ENCODE data around the gene SLC27A2.
A peak's percentile ranks its signal among the peaks of the same experiment; 100 is the strongest.
"Not testable (repeated sequence)": the region's sequence is repeated elsewhere in the genome, so short reads cannot be mapped to it uniquely, and the experiment has no call there.

Gene SLC27A2

GRCh38 chr15:50181969-50182218, at the start of gene SLC27A2:
Gene SLC27A2 (plus strand): TSS chr15:50182196. CDS start chr15:50182428, 232 bp downstream.
- peak within 1 kb of the TSS; percentile 71 for H3K4me3 ChIP-seq (ENCODE audit: low read depth, low read length)
- TF ChIP-seq MYC (IDR thresholded peaks at IDR 0.05; ENCODE audit: low read depth, low read length) (peak; percentile 91), MAX (IDR thresholded peaks at IDR 0.05; ENCODE audit: low read depth, low read length) (peak; percentile 79), CTCF (IDR thresholded peaks at IDR 0.05; ENCODE audit: low read depth, low read length) (peak; percentile 33), POLR2A (IDR thresholded peaks at IDR 0.05; ENCODE audit: extremely low read depth, insufficient read length) (no peak)

DNA sequence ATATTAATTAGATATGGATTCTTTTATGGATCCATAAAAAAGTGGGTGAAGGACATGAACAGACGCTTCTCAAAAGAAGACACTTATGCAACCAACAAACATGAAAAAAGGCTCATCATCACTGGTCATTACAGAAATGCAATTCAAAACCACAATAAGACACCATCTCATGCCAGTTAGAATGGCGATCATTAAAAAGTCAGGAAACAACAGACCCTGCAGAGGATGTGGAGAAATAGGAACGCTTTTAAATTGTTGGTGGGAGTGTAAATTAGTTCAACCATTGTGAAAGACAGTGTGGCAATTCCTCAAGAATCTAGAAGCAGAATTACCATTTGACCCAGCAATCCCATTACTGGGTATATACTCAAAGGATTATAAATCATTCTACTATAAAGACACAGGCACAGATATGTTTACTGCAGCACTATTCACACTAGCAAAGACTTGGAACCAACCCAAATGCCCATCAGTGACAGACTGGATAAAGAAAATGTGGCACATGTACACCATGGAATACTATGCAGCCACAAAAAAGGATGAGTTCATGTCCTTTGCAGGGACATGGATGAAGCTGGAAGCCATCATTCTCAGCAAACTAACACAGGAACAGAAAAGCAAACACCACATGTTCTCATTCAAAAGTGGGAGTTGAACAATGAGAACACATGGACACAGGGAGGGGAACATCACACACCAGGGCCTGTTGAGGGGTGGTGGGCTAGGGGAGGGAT, 49.6 kb upstream of the SLC27A2 start:
- H3K4me3 ChIP-seq (ENCODE audit: low read depth, low read length) = not testable (repeated sequence)
- DNase-seq (ENCODE audit: low read depth) = peak; percentile 85

More at GRCh38 chr15:50181969-50182218, at the start of gene SLC27A2:
- DNase-seq (ENCODE audit: low read depth) = no peak

DNA sequence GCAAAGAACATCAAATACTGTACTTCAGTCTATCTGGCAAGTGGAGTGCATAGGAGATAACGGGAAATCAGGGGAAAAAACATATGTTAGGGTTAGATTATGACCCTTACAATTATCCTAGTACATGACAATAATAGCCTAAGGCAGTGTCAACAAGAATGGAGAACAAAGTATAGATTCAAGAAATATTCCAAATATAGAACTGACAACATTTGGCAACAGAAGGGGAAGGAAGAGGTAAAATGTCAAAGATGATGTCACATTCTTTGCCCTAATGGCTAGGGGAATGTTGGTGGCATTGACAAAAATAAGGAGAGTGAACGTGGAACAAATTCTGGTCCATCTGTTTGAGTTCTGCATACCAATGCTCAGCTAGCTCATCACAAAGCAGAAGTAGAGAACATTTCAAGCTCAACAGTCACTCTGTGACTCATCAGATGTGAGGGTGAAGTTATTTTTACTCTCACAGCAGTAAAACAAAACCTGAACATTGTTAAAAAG, 47.4 kb upstream of the SLC27A2 start:
- TF ChIP-seq MYC (IDR thresholded peaks at IDR 0.05; ENCODE audit: low read depth, low read length) (peak; percentile 63; the same call in 1 of the 2 replicates), POLR2A (IDR thresholded peaks at IDR 0.05; ENCODE audit: extremely low read depth, insufficient read length) (peak; percentile 12), MAX (IDR thresholded peaks at IDR 0.05; ENCODE audit: low read depth, low read length) (peak; percentile 64), CTCF (IDR thresholded peaks at IDR 0.05; ENCODE audit: low read depth, low read length) (no peak)
- H3K4me3 ChIP-seq (ENCODE audit: low read depth, low read length) = peak overlapping the region; percentile 8
- DNase-seq (ENCODE audit: low read depth) = peak; percentile 90

GRCh38 chr15:50135031-50135551, 46.9 kb upstream of the SLC27A2 start:
- H3K4me3 ChIP-seq (ENCODE audit: low read depth, low read length) = peak overlapping the region; percentile 8
- no peak for TF ChIP-seq CTCF (IDR thresholded peaks at IDR 0.05; ENCODE audit: low read depth, low read length)
- no peak for TF ChIP-seq POLR2A (IDR thresholded peaks at IDR 0.05; ENCODE audit: extremely low read depth, insufficient read length)
- TF ChIP-seq MAX (IDR thresholded peaks at IDR 0.05; ENCODE audit: low read depth, low read length) = no peak
- no peak for TF ChIP-seq MYC (IDR thresholded peaks at IDR 0.05; ENCODE audit: low read depth, low read length)
- DNase-seq (ENCODE audit: low read depth) = no peak

DNA sequence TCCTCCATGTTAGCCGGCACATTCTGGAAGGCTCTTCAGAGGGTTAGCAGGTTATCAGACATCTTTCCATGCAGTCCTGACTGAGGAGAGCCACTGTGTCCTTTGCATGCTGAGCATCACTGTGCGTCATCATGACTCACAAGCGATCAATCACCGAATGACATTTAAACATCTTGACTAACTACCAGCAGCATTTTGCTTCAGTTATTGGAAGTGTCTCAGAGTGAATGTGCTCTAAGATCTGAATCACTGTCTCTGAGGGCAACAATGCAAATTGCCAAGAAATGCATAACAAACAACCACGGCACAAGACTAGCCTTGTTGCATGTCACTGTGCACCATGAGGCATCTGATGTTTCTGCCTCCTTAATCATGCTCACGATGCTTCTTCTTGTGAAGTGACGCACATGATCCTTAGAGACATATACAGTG, 44.6 kb upstream of the SLC27A2 start:
- no peak for TF ChIP-seq MAX (IDR thresholded peaks at IDR 0.05; ENCODE audit: low read depth, low read length)
- TF ChIP-seq POLR2A (IDR thresholded peaks at IDR 0.05; ENCODE audit: extremely low read depth, insufficient read length) = no peak
- no peak for TF ChIP-seq CTCF (IDR thresholded peaks at IDR 0.05; ENCODE audit: low read depth, low read length)
- no peak for TF ChIP-seq MYC (IDR thresholded peaks at IDR 0.05; ENCODE audit: low read depth, low read length)
- no peak overlapping the region for H3K4me3 ChIP-seq (ENCODE audit: low read depth, low read length)
- no peak for DNase-seq (ENCODE audit: low read depth)

DNA sequence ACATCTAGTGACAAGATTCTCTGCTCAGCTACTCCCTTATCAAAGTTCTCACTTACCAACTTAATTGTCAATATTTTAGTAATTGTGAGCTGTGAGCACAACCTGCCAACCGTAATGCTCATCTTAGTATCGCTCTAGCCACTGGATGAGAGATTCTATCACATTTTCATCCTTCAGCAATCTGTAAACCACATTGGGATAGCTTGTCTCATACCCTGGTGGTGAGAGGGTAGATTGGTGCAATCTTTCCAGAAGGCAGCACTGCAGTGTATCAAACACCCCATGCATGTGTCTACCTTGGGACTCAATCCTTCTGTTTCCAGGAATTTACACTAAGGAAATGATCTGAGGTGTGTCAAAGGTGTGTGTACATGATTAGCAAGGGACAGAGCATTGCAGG, 44.1 kb upstream of the SLC27A2 start:
- no peak overlapping the region for H3K4me3 ChIP-seq (ENCODE audit: low read depth, low read length)
- DNase-seq (ENCODE audit: low read depth) = no peak
- no peak for TF ChIP-seq CTCF (IDR thresholded peaks at IDR 0.05; ENCODE audit: low read depth, low read length)
